HCT116 (cell line): Measurements from ENCODE around the gene LRP11. TPM values are rescaled to one million over a fixed set of nuclear protein-coding genes. Genes with fewer than 3 reads are reported as not detected.

Experiments used
- ATAC-seq: fragments of 200-7000 bp; cut with Tn5 transposase; 2 replicates; pipeline ENCODE4 v1.9.1; 2020; ENCODE audit warnings: mild to moderate bottlenecking, moderate library complexity
- BruUV-seq: library from RNA; stranded (reverse); fragments of 400-500 nt; replicated peaks from 2 replicates; lab custom pipeline; 2021; lab: Mats Ljungman, UMichigan
- CTCF ChIA-PET: fragments of 300-600 bp; sonication (Branson Sonifier 250); formaldehyde crosslinking; loops from one replicate; lab custom pipeline; 2021; ENCODE audit warnings: antibody characterized with exemption; lab: Charles Lee
- POLR2A ChIA-PET: fragments of 300-600, 350-600 bp; sonication (Branson Sonifier 250); formaldehyde crosslinking; loops from one replicate; lab custom pipeline; 2021; ENCODE audit warnings: antibody characterized with exemption; lab: Charles Lee
- RAD21 ChIA-PET, 2 experiments: fragments of 300-600 bp; sonication (Branson Sonifier 250); formaldehyde crosslinking; loops; one replicate each; lab custom pipeline; 2023; ENCODE audit warnings: low total read pairs in 2 of 2; ENCODE audit not compliant: uncharacterized antibody in 2 of 2, unreplicated experiment in 2 of 2, low non-redundant PET in 1 of 2; lab: Charles Lee
- DNase-seq: peaks from one replicate; pipeline ENCODE4 v3.0.0-alpha.2; 2010; ENCODE audit warnings: low read depth, low spot score
- H2AFZ ChIP-seq: fragments of 200-600 bp; shearing (Covaris generic), sonication (generic); 2 replicates; pipeline ENCODE4 v1.6.1; 2017; ENCODE audit warnings: low read depth, mixed run types, mixed read lengths, antibody characterized with exemption, low read length; ENCODE audit not compliant: poor library complexity, severe bottlenecking
- H3K27ac ChIP-seq: 2 replicates; pipeline ENCODE4 v1.5.1; 2012; ENCODE audit warnings: low read depth, low read length
- H3K27me3 ChIP-seq: fragments of 200-600 bp; sonication (generic); 2 replicates; pipeline ENCODE4 v1.6.1; 2016; ENCODE audit warnings: mixed run types, low read length, mixed read lengths; ENCODE audit not compliant: insufficient read depth
- H3K36me3 ChIP-seq, 2 experiments: fragments of 200-500 bp in 1 of 2; fragments of 200-600 bp in 1 of 2; sonication (Bioruptor generic) in 1 of 2; sonication (generic) in 1 of 2; 2 replicates each; pipeline versions ENCODE4 v1.5.1 to v1.6.1; 2014 to 2016; ENCODE audit warnings: low read length in 2 of 2, inconsistent platforms in 1 of 2, mixed read lengths in 1 of 2, mixed run types in 1 of 2; ENCODE audit not compliant: insufficient read depth in 2 of 2, control insufficient read depth in 1 of 2
- H3K4me1 ChIP-seq, 2 experiments: fragments of 200-600 bp in 1 of 2; sonication (generic) in 1 of 2; 2 replicates each; pipeline versions ENCODE4 v1.5.1 to v1.6.1; 2012 to 2017; ENCODE audit warnings: low read length in 2 of 2, inconsistent platforms in 1 of 2, mild to moderate bottlenecking in 1 of 2, mixed read lengths in 1 of 2, mixed run types in 1 of 2, moderate library complexity in 1 of 2; ENCODE audit not compliant: insufficient read depth in 2 of 2, control insufficient read depth in 1 of 2
- H3K4me2 ChIP-seq: fragments of 200-600 bp; sonication (generic); 2 replicates; pipeline ENCODE4 v1.6.1; 2017; ENCODE audit warnings: mixed run types, low read length, mixed read lengths
- H3K4me3 ChIP-seq, 2 experiments: fragments of 200-600 bp in 1 of 2; sonication (generic) in 1 of 2; replicated peaks in 1 of 2; 2 replicates each; pipeline ENCODE4 v1.5.1; 2011 to 2016; ENCODE audit warnings: low read length in 2 of 2, control low read depth in 1 of 2, low read depth in 1 of 2, mild to moderate bottlenecking in 1 of 2, mixed read lengths in 1 of 2, mixed run types in 1 of 2
- H3K79me2 ChIP-seq: fragments of 200-600 bp; sonication (generic); 2 replicates; pipeline ENCODE4 v1.6.1; 2017; ENCODE audit warnings: mild to moderate bottlenecking, mixed run types, low read length, moderate library complexity, mixed read lengths; ENCODE audit not compliant: insufficient read depth
- H3K9ac ChIP-seq: fragments of 200-600 bp; sonication (generic); 2 replicates; pipeline ENCODE4 v1.6.1; 2016; ENCODE audit warnings: low read length, mixed read lengths
- H3K9me2 ChIP-seq: fragments of 200-600 bp; sonication (generic), shearing (Covaris generic); 2 replicates; pipeline ENCODE4 v1.6.1; 2017; ENCODE audit warnings: mixed run types, mild to moderate bottlenecking, moderate library complexity; ENCODE audit not compliant: insufficient read depth
- H3K9me3 ChIP-seq, 2 experiments: fragments of 200-500 bp in 1 of 2; fragments of 200-600 bp in 1 of 2; sonication (Bioruptor generic) in 1 of 2; sonication (generic) in 1 of 2; 2 replicates each; pipeline ENCODE4 v1.6.1; 2014 to 2017; ENCODE audit warnings: low read length in 2 of 2, mixed read lengths in 2 of 2, inconsistent platforms in 1 of 2, low read depth in 1 of 2, mild to moderate bottlenecking in 1 of 2, mixed run types in 1 of 2, moderate library complexity in 1 of 2; ENCODE audit not compliant: control insufficient read depth in 1 of 2, insufficient read depth in 1 of 2
- H4K20me1 ChIP-seq: fragments of 200-600 bp; sonication (generic), shearing (Covaris generic); 2 replicates; pipeline ENCODE4 v1.6.1; 2017; ENCODE audit warnings: mixed run types, mild to moderate bottlenecking, moderate library complexity; ENCODE audit not compliant: insufficient read depth
- ELF1 ChIP-seq: IDR thresholded peaks from 2 replicates; pipeline ENCODE4 v1.6.1; 2012; ENCODE audit warnings: low read depth, borderline replicate concordance
- EZH2 ChIP-seq: fragments of 200-600 bp; sonication (generic); IDR thresholded peaks from 2 replicates; pipeline ENCODE4 v1.6.1; 2017; ENCODE audit warnings: antibody characterized with exemption, mixed run types
- FOSL1 ChIP-seq: IDR thresholded peaks from 2 replicates; pipeline ENCODE4 v1.6.1; 2012; ENCODE audit warnings: low read depth
- JUND ChIP-seq: IDR thresholded peaks from 2 replicates; pipeline ENCODE4 v1.6.1; 2012
- MAX ChIP-seq: IDR thresholded peaks from 2 replicates; pipeline ENCODE4 v1.6.1; 2012
- POLR2A ChIP-seq: IDR thresholded peaks from 2 replicates; pipeline ENCODE4 v1.7.0; 2011; ENCODE audit warnings: borderline replicate concordance; ENCODE audit not compliant: insufficient read depth, insufficient read length; ENCODE audit errors: extremely low read depth
- POLR2AphosphoS5 ChIP-seq: IDR thresholded peaks from 2 replicates; pipeline ENCODE4 v1.6.1; 2011; ENCODE audit warnings: mild to moderate bottlenecking, low read depth, low read length, moderate library complexity
- REST ChIP-seq: IDR thresholded peaks from 2 replicates; pipeline ENCODE4 v1.6.1; 2012; ENCODE audit warnings: low read depth
- SP1 ChIP-seq: IDR thresholded peaks from 2 replicates; pipeline ENCODE4 v1.6.1; 2012; ENCODE audit warnings: low read depth
- SRF ChIP-seq: IDR thresholded peaks from 2 replicates; pipeline ENCODE4 v1.6.1; 2012; ENCODE audit warnings: low read depth
- intact Hi-C: fragments of 100-400 bp; cut with micrococcal nuclease; formaldehyde crosslinking; loops from 2 replicates; pipeline ENCODE4 v1.10.0; 2022
- total RNA-seq: library from RNA; stranded (reverse); gene quantifications from one replicate; pipeline ENCODE4 v1.2.1, GENCODE V29; 2021; ENCODE audit not compliant: unreplicated experiment

Gene LRP11
- total RNA-seq, 1 experiment from 2014 or later, result 27.8 TPM

- no peaks in the 10 kb centered on the region for H3K9me2 ChIP-seq
- no peaks in the 10 kb centered on the region for H3K79me2 ChIP-seq
- no peak for DNase-seq
- no peak for ATAC-seq
- RAD21 ChIA-PET, result no interaction called here
- H4K20me1 ChIP-seq, result no peaks in the 10 kb centered on the region
- H3K4me1 ChIP-seq, result peaks cover 10 to 32% of the 10 kb centered on the region in 2 experiments
- no peak overlapping the region for H3K4me2 ChIP-seq
- TF ChIP-seq JUND (no peak), ELF1 (no peak), POLR2A (no peak), EZH2 (no peak), MAX (no peak), POLR2AphosphoS5 (no peak), SRF (no peak), FOSL1 (no peak), SP1 (no peak), REST (no peak)
- no TSS peak for BruUV-seq
- no peaks in the 10 kb centered on the region for H3K9me3 ChIP-seq
- CTCF ChIA-PET, result no interaction called here
- H3K9ac ChIP-seq, result no peak overlapping the region
- H3K27ac ChIP-seq, result no peak overlapping the region
- POLR2A ChIA-PET, result no interaction called here
- intact Hi-C loops, result no loop called here
- no peaks in the 10 kb centered on the region for H3K36me3 ChIP-seq
- no peak overlapping the region for H3K4me3 ChIP-seq
- no peaks in the 10 kb centered on the region for H3K27me3 ChIP-seq
- no peak overlapping the region for H2AFZ ChIP-seq
Observed at GRCh38 chr6:149888093-149888492, 23.9 kb upstream of the LRP11 start.
